HepG2 (cell line): ENCODE results near the gene NBL1. TPM values are rescaled to one million over a fixed set of nuclear protein-coding genes. Genes with fewer than 3 reads are reported as not detected.

Source experiments
- AGO2 ChIP-seq: fragments of 200-400 bp; formaldehyde crosslinking; optimal IDR thresholded peaks from 2 replicates; pipeline ENCODE3; 2017; ENCODE audit warnings: mild to moderate bottlenecking, low read depth, low read length, moderate library complexity
- ATF5 ChIP-seq: sonication (generic); formaldehyde crosslinking; IDR thresholded peaks from 2 replicates; pipeline ENCODE4 v1.4.0; 2020; ENCODE audit warnings: mild to moderate bottlenecking, low read depth, missing genetic modification reagents
- CREM ChIP-seq, 2 experiments: sonication (generic) in 1 of 2; formaldehyde crosslinking in 1 of 2; IDR thresholded peaks; 2 replicates each; pipeline versions ENCODE4 v1.4.0 to v1.6.1; 2016 to 2020; ENCODE audit warnings: antibody characterized with exemption in 1 of 2, mild to moderate bottlenecking in 1 of 2, missing genetic modification reagents in 1 of 2
- FOXK2 ChIP-seq: fragments of 450-650 bp; IDR thresholded peaks from 2 replicates; pipeline ENCODE4 v1.6.1; 2016
- HMGXB4 ChIP-seq, 2 experiments: sonication (generic) in 1 of 2; formaldehyde crosslinking in 1 of 2; IDR thresholded peaks; 2 replicates each; pipeline versions ENCODE4 v1.4.0 to v1.6.1; 2018 to 2020; ENCODE audit warnings: missing genetic modification reagents in 2 of 2, borderline replicate concordance in 1 of 2, low read depth in 1 of 2, mild to moderate bottlenecking in 1 of 2, missing biosample characterization in 1 of 2
- HNF1A ChIP-seq, 2 experiments: sonication (generic) in 1 of 2; formaldehyde crosslinking in 1 of 2; IDR thresholded peaks; 2 replicates each; pipeline versions ENCODE4 v1.4.0 to v1.6.1; 2016 to 2020; ENCODE audit warnings: borderline replicate concordance in 1 of 2, low read depth in 1 of 2, mild to moderate bottlenecking in 1 of 2, missing genetic modification reagents in 1 of 2
- NFIC ChIP-seq: IDR thresholded peaks from 2 replicates; pipeline ENCODE4 v1.6.1; 2012; ENCODE audit warnings: mild to moderate bottlenecking, low read length, inconsistent platforms
- NR2C2 ChIP-seq: sonication (generic); formaldehyde crosslinking; IDR thresholded peaks from 2 replicates; pipeline ENCODE4 v1.4.0; 2020; ENCODE audit warnings: missing genetic modification reagents, mild to moderate bottlenecking, moderate library complexity, borderline replicate concordance
- RNF2 ChIP-seq: fragments of 450-650 bp; conservative IDR thresholded peaks from 2 replicates; pipeline ENCODE4 v1.6.1; 2016; ENCODE audit warnings: low read depth
- SMAD3 ChIP-seq: sonication (generic); formaldehyde crosslinking; IDR thresholded peaks from 2 replicates; pipeline ENCODE4 v1.4.0; 2020; ENCODE audit warnings: missing genetic modification reagents
- SMAD9 ChIP-seq: sonication (generic); formaldehyde crosslinking; IDR thresholded peaks from 2 replicates; pipeline ENCODE4 v1.5.1; 2020; ENCODE audit warnings: mild to moderate bottlenecking, missing genetic modification reagents
- TFDP1 ChIP-seq: IDR thresholded peaks from 2 replicates; pipeline ENCODE4 v1.6.1; 2016; ENCODE audit warnings: missing compliant biosample characterization, missing genetic modification reagents, borderline replicate concordance
- ZNF207 ChIP-seq: fragments of 450-650 bp; IDR thresholded peaks from 2 replicates; pipeline ENCODE4 v1.6.1; 2016; ENCODE audit warnings: antibody characterized with exemption, borderline replicate concordance
- ZNF558 ChIP-seq: sonication (generic); formaldehyde crosslinking; IDR thresholded peaks from 2 replicates; pipeline ENCODE4 v1.9.0; 2022; ENCODE audit warnings: mild to moderate bottlenecking, missing genetic modification reagents, borderline replicate concordance
- ZNF572 ChIP-seq: sonication (generic); formaldehyde crosslinking; IDR thresholded peaks from 2 replicates; pipeline ENCODE4 v1.5.1; 2020; ENCODE audit warnings: mild to moderate bottlenecking, missing genetic modification reagents
- ZNF766 ChIP-seq: sonication (generic); formaldehyde crosslinking; IDR thresholded peaks from 2 replicates; pipeline ENCODE4 v1.5.0; 2020; ENCODE audit warnings: missing genetic modification reagents, borderline replicate concordance
- ZNF879 ChIP-seq: sonication (generic); formaldehyde crosslinking; IDR thresholded peaks from 2 replicates; pipeline ENCODE4 v1.8.1; 2023; ENCODE audit warnings: missing genetic modification reagents
- polyA plus RNA-seq, 8 experiments: library from polyadenylated mRNA; depleted of rRNA in 3 of 8; stranded (reverse) in 7 of 8; unstranded in 1 of 8; fragments of >200 nt; fragmentation: Illumina TruSeq in 4 of 8; extraction: Trizol in 4 of 8; gene quantifications; 2 replicates each; pipeline versions ENCODE4 v1.2.1 to v1.2.3, GENCODE V29; 2011 to 2016; ENCODE audit warnings: low read depth in 4 of 8, missing spikeins in 1 of 8, mixed read lengths in 1 of 8; ENCODE audit not compliant: insufficient read depth in 1 of 8
- total RNA-seq, 5 experiments: library from RNA; depleted of rRNA; stranded (reverse); fragments of >200 nt; fragmentation: Illumina TruSeq; extraction: Trizol; gene quantifications; 2 replicates each; pipeline ENCODE4 v1.2.3, GENCODE V29; 2016; ENCODE audit warnings: low read depth in 1 of 5
- TF ChIP-seq, protein P1 (sequence below): sonication (generic); formaldehyde crosslinking; IDR thresholded peaks from 2 replicates; pipeline ENCODE4 v1.8.1; 2022; ENCODE audit warnings: mild to moderate bottlenecking, missing genetic modification reagents
- TF ChIP-seq, protein P2 (sequence below): sonication (generic); formaldehyde crosslinking; IDR thresholded peaks from 2 replicates; pipeline ENCODE4 v1.8.0; 2022; ENCODE audit warnings: mild to moderate bottlenecking, missing genetic modification reagents, moderate library complexity

Gene NBL1
- total and polyA plus RNA-seq, 2 of the 13 experiments (the other 11 are each of a cell fraction or from before 2014, with no cell fraction given): 2.7 to 13.8 TPM

- TF ChIP-seq TFDP1 (CRISPR knock-in tag): no peak
- TF ChIP-seq FOXK2: no peak
- TF ChIP-seq ZNF207: no peak
- TF ChIP-seq SMAD9: no peak
- TF ChIP-seq RNF2: no peak
- no peak for TF ChIP-seq ZNF766
- TF ChIP-seq, protein P1, sequence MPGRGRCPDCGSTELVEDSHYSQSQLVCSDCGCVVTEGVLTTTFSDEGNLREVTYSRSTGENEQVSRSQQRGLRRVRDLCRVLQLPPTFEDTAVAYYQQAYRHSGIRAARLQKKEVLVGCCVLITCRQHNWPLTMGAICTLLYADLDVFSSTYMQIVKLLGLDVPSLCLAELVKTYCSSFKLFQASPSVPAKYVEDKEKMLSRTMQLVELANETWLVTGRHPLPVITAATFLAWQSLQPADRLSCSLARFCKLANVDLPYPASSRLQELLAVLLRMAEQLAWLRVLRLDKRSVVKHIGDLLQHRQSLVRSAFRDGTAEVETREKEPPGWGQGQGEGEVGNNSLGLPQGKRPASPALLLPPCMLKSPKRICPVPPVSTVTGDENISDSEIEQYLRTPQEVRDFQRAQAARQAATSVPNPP (CRISPR knock-in tag): no peak
- no peak for TF ChIP-seq ZNF572 (CRISPR knock-in tag)
- TF ChIP-seq HMGXB4 (CRISPR knock-in tag; IDR thresholded peaks at IDR 0.05; ENCODE audit: borderline replicate concordance in 1 of 2, low read depth in 1 of 2): no peak
- TF ChIP-seq, protein P2, sequence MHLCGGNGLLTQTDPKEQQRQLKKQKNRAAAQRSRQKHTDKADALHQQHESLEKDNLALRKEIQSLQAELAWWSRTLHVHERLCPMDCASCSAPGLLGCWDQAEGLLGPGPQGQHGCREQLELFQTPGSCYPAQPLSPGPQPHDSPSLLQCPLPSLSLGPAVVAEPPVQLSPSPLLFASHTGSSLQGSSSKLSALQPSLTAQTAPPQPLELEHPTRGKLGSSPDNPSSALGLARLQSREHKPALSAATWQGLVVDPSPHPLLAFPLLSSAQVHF (CRISPR knock-in tag): no peak
- no peak for TF ChIP-seq NR2C2
- TF ChIP-seq ZNF879 (CRISPR knock-in tag): no peak
- no peak for TF ChIP-seq HNF1A (IDR thresholded peaks at IDR 0.05; ENCODE audit: low read depth)
- no peak for TF ChIP-seq HNF1A (CRISPR knock-in tag; IDR thresholded peaks at IDR 0.05; ENCODE audit: borderline replicate concordance)
- TF ChIP-seq SMAD3 (CRISPR knock-in tag): no peak
- TF ChIP-seq ZNF558 (CRISPR knock-in tag): no peak
- peak; percentile 57 for TF ChIP-seq CREM (IDR thresholded peaks at IDR 0.05)
- TF ChIP-seq CREM (CRISPR knock-in tag; IDR thresholded peaks at IDR 0.05): no peak
- no peak for TF ChIP-seq ATF5 (CRISPR knock-in tag)
- no peak for TF ChIP-seq AGO2
- no peak for TF ChIP-seq NFIC
These were observed 20.6 kb upstream of the NBL1 start (continued) for GRCh38 chr1:19623523-19623922.
